ENCODE measurements around the gene POLR1A. TPM values are rescaled to one million over a fixed set of nuclear protein-coding genes. Genes with fewer than 3 reads are reported as not detected.

POLR1A gene
- total RNA-seq, 4 donors from 2014 or later = 9.0 to 22.0 (median 15.8) TPM

- TF ChIP-seq CTCF (IDR thresholded peaks at IDR 0.05; ENCODE audit: low read depth) = no peak
These were observed 37.0 kb downstream of the POLR1A start for GRCh38 chr2:86068648-86069047.

GRCh38 chr2:86068136-86068588, 37.5 kb downstream of the POLR1A start:
- no peak for TF ChIP-seq CTCF (IDR thresholded peaks at IDR 0.05; ENCODE audit: low read depth)

GRCh38 chr2:86066915-86067314, 38.8 kb downstream of the POLR1A start:
- TF ChIP-seq CTCF (IDR thresholded peaks at IDR 0.05; ENCODE audit: low read depth) = no peak

DNA sequence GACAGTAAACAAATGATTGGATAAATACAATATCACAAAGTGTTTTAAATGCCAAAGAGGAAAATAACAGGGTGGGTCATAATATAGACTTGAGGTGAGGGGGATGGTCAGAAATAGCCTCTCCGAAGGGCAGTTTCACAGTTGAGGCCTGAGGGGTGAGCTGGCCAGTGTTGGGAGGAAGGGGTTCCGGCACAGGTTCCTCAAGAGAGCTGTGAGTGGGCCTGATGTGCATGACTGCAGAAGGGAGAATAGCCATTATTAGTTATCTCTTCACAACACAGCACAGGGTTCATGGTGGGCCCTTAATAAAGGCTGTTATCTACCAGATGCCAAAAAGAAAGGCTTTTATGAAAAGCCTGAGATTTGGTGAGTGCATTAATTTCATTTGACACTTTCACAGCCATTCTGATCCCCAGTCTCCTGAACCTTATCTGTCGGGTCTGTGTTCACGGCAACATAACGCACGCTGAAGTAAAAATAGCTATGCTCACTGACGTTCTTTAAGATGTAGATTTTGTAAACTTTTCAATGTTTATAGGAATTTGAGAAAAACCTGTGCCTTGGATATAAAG, 39.6 kb downstream of the POLR1A start:
- no peak for TF ChIP-seq CTCF (IDR thresholded peaks at IDR 0.05; ENCODE audit: low read depth)

- no peak for TF ChIP-seq CTCF (IDR thresholded peaks at IDR 0.05; ENCODE audit: low read depth)
These were observed 40.2 kb downstream of the POLR1A start for GRCh38 chr2:86065512-86065911.

GRCh38 chr2:86064006-86064405, 41.7 kb downstream of the POLR1A start:
- no peak for TF ChIP-seq CTCF (IDR thresholded peaks at IDR 0.05; ENCODE audit: low read depth)

GRCh38 chr2:86062043-86062442, 43.6 kb downstream of the POLR1A start:
- TF ChIP-seq CTCF (IDR thresholded peaks at IDR 0.05; ENCODE audit: low read depth) = no peak
